GM18498 (cell line): Measurements from ENCODE around the gene CKMT2.

Experiments used
- ATAC-seq: cut with Tn5 transposase; IDR thresholded peaks from one replicate; pipeline ENCODE4 v1.9.1; 2021; ENCODE audit warnings: mild to moderate bottlenecking, moderate library complexity; ENCODE audit not compliant: unreplicated experiment

Gene CKMT2

GRCh38 chr5:81302596-81302995 lies 69.5 kb downstream of the CKMT2 start:
- ATAC-seq, result no peak

DNA sequence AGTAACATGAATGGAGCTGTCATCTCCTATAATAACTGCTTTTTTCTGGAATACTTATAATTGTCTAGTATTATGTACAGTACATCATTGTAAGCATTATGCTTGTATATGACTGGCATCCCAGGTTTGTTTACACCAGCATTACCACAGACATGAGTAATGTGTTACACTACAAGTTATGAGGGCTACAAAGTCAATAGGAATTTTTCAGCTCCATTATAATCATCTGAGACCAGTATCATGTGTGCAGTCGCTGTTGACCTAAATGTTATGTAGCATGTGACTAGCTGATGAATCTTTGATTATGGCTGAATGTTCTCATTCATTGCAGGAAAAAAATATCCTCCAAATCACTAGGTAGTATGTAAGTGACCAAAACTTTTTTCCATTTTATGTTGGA lies 70.4 kb downstream of the CKMT2 start:
- no peak for ATAC-seq

GRCh38 chr5:81305785-81306184 lies 72.7 kb downstream of the CKMT2 start:
- ATAC-seq, result no peak

GRCh38 chr5:81308836-81309235 lies 75.7 kb downstream of the CKMT2 start:
- ATAC-seq, result no peak

DNA sequence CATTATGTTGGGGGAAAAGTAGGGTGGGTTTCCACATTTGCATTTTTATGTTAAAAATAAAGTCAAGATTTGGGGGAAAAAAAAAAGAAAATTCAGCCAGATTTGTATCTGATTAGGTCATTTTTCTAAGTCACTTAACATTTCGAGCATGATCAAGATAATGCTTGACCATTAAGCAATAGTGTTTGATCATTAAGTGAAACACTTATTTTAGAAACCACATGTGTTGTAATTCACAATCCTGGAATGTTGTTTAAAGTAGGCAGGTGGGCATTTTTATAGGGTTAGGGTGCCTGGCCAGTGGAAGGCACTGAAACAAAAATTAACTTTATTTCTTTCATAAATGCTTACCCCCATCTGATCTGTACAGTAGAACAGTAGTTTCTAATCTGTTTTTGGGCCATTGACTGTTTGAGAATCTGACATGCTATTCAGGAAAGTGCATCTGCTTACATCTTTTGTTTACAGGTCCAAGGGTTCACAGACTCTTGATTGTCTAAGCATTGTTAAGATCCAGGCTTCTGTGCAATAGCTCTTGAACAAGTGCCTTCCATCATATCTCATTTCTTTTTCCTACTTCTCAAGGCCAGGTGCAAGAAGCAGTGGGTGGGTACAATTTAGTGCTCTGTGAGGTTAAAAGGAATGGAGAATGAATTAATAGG lies 77.4 kb downstream of the CKMT2 start:
- no peak for ATAC-seq

DNA sequence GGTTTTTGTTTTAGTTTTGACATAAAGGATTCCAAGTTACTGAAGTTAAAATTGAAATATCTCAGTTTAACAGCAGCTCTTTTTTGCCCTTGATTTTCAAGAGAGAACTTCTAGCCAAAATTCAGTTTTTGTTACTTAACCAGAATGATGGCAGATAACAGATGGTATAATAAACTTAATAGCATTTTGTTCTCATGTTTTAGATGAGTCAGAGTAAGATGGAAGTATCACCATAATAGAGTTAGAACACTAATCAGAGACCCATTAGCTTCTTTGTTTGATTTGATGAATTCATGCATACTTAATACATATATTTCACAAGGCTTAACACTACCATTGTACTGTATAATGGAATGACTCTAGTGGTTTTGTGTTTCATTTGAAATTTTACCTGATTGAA lies 80.2 kb downstream of the CKMT2 start:
- ATAC-seq, result no peak

DNA sequence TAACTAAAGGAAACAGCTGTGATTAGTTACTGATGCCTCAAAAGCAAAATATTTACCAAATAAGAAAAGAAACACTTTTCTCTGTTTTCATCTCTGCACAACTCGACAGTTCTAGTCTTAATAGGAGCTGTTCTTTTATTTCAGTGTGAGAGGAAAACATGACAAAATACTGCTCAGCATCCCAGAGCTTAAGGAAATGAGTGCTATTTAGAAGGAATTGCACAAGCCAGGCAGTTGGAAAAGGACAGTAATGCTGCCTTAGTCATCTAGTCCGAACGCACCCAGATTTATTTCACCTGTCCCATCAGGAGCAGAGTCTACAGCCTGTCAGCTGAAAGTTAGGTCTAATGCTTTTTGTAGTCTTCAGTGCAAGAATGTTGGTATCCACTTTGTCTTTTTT lies 80.6 kb downstream of the CKMT2 start:
- ATAC-seq, result no peak

GRCh38 chr5:81314581-81314980 lies 81.5 kb downstream of the CKMT2 start:
- no peak for ATAC-seq

DNA sequence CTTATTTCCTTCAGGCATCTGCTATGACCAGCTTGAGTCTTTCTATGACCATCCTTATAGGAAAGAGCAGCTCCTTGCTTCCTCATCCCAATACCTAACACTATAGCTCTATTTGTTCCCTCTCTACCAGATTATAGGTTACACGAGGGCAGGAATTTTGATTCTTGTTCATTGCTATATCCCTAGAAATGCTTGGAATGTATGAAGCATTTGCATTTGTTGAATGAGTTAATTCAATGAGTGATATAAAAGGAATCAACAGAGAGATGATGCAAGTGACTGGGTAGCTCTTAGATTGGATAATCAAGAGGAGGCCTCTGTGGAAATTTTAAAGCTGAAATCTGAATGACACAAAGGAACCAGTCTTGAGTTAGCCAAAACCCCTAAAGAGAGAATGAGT lies 82.2 kb downstream of the CKMT2 start:
- ATAC-seq, result no peak

DNA sequence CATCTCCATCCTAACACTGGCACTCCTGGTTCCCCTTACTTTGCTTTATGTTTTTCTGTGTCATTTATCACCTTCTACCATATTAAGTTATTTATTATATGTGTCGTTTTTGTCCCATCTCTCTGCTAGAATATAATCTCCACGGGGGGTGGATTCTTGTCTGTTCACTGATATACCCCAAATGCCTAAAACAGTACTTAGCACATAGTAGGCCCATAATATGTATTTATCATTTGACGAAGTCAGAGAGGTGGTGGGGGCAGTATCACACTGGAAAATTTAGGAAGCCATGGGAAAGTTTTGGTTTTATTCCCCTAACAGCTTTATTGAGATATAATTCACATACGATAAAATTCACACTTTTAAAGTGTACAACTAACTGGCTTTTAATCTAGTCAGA lies 82.7 kb downstream of the CKMT2 start:
- ATAC-seq, result no peak
